Measurements from ENCODE around the gene IQCK. TPM values are rescaled to one million over a fixed set of nuclear protein-coding genes. Genes with fewer than 3 reads are reported as not detected.

IQCK gene
- total and polyA plus RNA-seq, 2 donors (not counting 1 experiment from before 2014, with no cell fraction given): 4.6 to 9.9 TPM

DNA sequence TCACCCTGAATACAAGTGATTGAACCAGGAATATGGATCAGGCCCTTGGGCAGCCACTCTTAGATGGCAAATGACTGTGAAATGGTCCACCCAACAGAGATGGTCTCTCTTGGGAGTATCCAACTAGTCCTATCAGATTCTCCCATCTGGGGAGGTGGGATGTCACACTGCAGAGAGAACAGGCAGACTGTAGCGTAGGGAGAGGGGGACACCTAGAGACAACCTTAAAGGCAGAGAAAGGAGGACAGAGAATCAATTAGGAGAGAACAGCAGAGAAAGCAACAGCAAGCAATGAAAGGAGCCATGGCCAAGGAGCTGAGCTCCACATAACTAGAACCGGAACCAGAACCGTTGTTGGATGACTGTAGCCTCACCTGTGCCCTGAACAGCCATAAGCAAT, 37.2 kb downstream of the IQCK start:
- Histone ChIP-seq H3K9ac (ENCODE audit: insufficient read depth, low read length) (no peak overlapping the region), H3K79me2 (ENCODE audit: control insufficient read depth, insufficient read depth, low read length) (no peaks in the 10 kb centered on the region), H3K27me3 (ENCODE audit: control insufficient read depth, insufficient read depth, low read length) (no peaks in the 10 kb centered on the region), H4K20me1 (ENCODE audit: control insufficient read depth, extremely low read depth, insufficient read depth, low read length) (no peaks in the 10 kb centered on the region), H3K9me3 (ENCODE audit: control insufficient read depth, insufficient read depth, low read depth, low read length) (no peaks in the 10 kb centered on the region), H3K4me3 (replicated peaks in 1 of 4; ENCODE audit: control extremely low read depth in 1 of 4, insufficient read depth in 1 of 4, low read depth in 3 of 4, low read length in 4 of 4) (no peak overlapping the region), H3K36me3 (ENCODE audit: control insufficient read depth, insufficient read depth, low read length) (no peaks in the 10 kb centered on the region), H2AFZ (ENCODE audit: low read length) (no peak overlapping the region), H3K27ac (ENCODE audit: insufficient read depth, low read length) (no peak overlapping the region), H3K4me2 (ENCODE audit: extremely low read depth, insufficient read depth, low read length) (no peak overlapping the region), H3K4me1 (ENCODE audit: control insufficient read depth, extremely low read depth, insufficient read depth, low read length) (no peaks in the 10 kb centered on the region)
- no peak for DNase-seq (ENCODE audit: low read depth in 2 of 2)
- TF ChIP-seq, protein P1, sequence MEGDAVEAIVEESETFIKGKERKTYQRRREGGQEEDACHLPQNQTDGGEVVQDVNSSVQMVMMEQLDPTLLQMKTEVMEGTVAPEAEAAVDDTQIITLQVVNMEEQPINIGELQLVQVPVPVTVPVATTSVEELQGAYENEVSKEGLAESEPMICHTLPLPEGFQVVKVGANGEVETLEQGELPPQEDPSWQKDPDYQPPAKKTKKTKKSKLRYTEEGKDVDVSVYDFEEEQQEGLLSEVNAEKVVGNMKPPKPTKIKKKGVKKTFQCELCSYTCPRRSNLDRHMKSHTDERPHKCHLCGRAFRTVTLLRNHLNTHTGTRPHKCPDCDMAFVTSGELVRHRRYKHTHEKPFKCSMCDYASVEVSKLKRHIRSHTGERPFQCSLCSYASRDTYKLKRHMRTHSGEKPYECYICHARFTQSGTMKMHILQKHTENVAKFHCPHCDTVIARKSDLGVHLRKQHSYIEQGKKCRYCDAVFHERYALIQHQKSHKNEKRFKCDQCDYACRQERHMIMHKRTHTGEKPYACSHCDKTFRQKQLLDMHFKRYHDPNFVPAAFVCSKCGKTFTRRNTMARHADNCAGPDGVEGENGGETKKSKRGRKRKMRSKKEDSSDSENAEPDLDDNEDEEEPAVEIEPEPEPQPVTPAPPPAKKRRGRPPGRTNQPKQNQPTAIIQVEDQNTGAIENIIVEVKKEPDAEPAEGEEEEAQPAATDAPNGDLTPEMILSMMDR (conservative IDR thresholded peaks at IDR 0.05 in 1 of 2, IDR thresholded peaks at IDR 0.05 in 1 of 2; ENCODE audit: low read depth in 1 of 2, low read length in 2 of 2): no peak
- no peak for TF ChIP-seq EZH2 (IDR thresholded peaks at IDR 0.05; ENCODE audit: low read length, missing control alignments)

DNA sequence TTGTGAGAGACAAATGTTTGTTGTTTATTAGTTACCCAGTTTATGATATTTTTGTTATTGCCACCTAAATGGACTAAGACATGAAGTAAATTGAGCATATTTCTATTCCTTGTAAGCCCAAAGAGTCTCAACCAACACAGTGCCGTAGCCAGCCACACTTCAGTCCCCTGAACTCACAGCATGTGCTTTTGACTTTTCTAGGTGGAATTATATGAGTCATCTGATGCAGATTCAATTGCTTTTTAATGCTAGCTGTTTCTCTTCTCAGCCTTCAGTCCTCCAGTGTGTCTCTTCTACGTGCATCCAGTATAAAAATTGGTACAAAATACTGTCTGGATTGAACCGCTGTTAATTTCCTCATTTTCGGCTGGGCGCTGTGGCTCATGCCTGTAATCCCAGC, 39.0 kb downstream of the IQCK start:
- TF ChIP-seq, protein P1 (conservative IDR thresholded peaks at IDR 0.05 in 1 of 2, IDR thresholded peaks at IDR 0.05 in 1 of 2; ENCODE audit: low read depth in 1 of 2, low read length in 2 of 2): no peak
- TF ChIP-seq EZH2 (IDR thresholded peaks at IDR 0.05; ENCODE audit: low read length, missing control alignments): no peak
- no peaks in the 10 kb centered on the region for H4K20me1 ChIP-seq (ENCODE audit: control insufficient read depth, extremely low read depth, insufficient read depth, low read length)
- H3K9me3 ChIP-seq (ENCODE audit: control insufficient read depth, insufficient read depth, low read depth, low read length): no peaks in the 10 kb centered on the region
- no peak overlapping the region for H3K27ac ChIP-seq (ENCODE audit: insufficient read depth, low read length)
- H3K4me2 ChIP-seq (ENCODE audit: extremely low read depth, insufficient read depth, low read length): no peak overlapping the region
- H3K4me1 ChIP-seq (ENCODE audit: control insufficient read depth, extremely low read depth, insufficient read depth, low read length): no peaks in the 10 kb centered on the region
- H2AFZ ChIP-seq (ENCODE audit: low read length): no peak overlapping the region
- H3K9ac ChIP-seq (ENCODE audit: insufficient read depth, low read length): no peak overlapping the region
- H3K27me3 ChIP-seq (ENCODE audit: control insufficient read depth, insufficient read depth, low read length): no peaks in the 10 kb centered on the region
- no peaks in the 10 kb centered on the region for H3K79me2 ChIP-seq (ENCODE audit: control insufficient read depth, insufficient read depth, low read length)
- DNase-seq (ENCODE audit: low read depth in 2 of 2): peak; percentile 11 to 61
- no peaks in the 10 kb centered on the region for H3K36me3 ChIP-seq (ENCODE audit: control insufficient read depth, insufficient read depth, low read length)
- no peak overlapping the region for H3K4me3 ChIP-seq (replicated peaks in 1 of 4; ENCODE audit: control extremely low read depth in 1 of 4, insufficient read depth in 1 of 4, low read depth in 3 of 4, low read length in 4 of 4)

GRCh38 chr16:19757762-19758595, 39.9 kb downstream of the IQCK start:
- Histone ChIP-seq H3K9ac (ENCODE audit: insufficient read depth, low read length) (no peak overlapping the region), H3K4me2 (ENCODE audit: extremely low read depth, insufficient read depth, low read length) (peak overlapping the region; percentile 4), H3K4me1 (ENCODE audit: control insufficient read depth, extremely low read depth, insufficient read depth, low read length) (no peaks in the 10 kb centered on the region), H3K79me2 (ENCODE audit: control insufficient read depth, insufficient read depth, low read length) (no peaks in the 10 kb centered on the region), H3K27me3 (ENCODE audit: control insufficient read depth, insufficient read depth, low read length) (no peaks in the 10 kb centered on the region), H3K27ac (ENCODE audit: insufficient read depth, low read length) (no peak overlapping the region), H2AFZ (ENCODE audit: low read length) (peak overlapping the region; percentile 45), H3K36me3 (ENCODE audit: control insufficient read depth, insufficient read depth, low read length) (no peaks in the 10 kb centered on the region), H3K9me3 (ENCODE audit: control insufficient read depth, insufficient read depth, low read depth, low read length) (no peaks in the 10 kb centered on the region), H3K4me3 (replicated peaks in 1 of 4; ENCODE audit: control extremely low read depth in 1 of 4, insufficient read depth in 1 of 4, low read depth in 3 of 4, low read length in 4 of 4) (peak overlapping the region in 2 of 4 experiments; percentile 5 to 12), H4K20me1 (ENCODE audit: control insufficient read depth, extremely low read depth, insufficient read depth, low read length) (no peaks in the 10 kb centered on the region)
- TF ChIP-seq, protein P1 (conservative IDR thresholded peaks at IDR 0.05 in 1 of 2, IDR thresholded peaks at IDR 0.05 in 1 of 2; ENCODE audit: low read depth in 1 of 2, low read length in 2 of 2): no peak
- TF ChIP-seq EZH2 (IDR thresholded peaks at IDR 0.05; ENCODE audit: low read length, missing control alignments): no peak
- DNase-seq (ENCODE audit: low read depth in 2 of 2): peak; percentile 14 to 49

Measured in fibroblast of lung (primary cell).